Keratinocyte (primary cell): Measurements from ENCODE around the gene REEP2.

Experiments
- EZH2 ChIP-seq: IDR thresholded peaks from one replicate; pipeline ENCODE4 v1.6.1; 2012; ENCODE audit warnings: inconsistent platforms, mild to moderate bottlenecking, low read length, moderate library complexity
- TF ChIP-seq, protein P1 (sequence below), 3 experiments: IDR thresholded peaks in 1 of 3; conservative IDR thresholded peaks in 1 of 3; optimal IDR thresholded peaks in 1 of 3; 2 replicates in 2 of 3; 3 replicates in 1 of 3; pipeline versions ENCODE3 to v1.5.1; 2011; ENCODE audit warnings: low read length in 3 of 3, mild to moderate bottlenecking in 3 of 3, moderate library complexity in 2 of 3, control low read depth in 1 of 3, inconsistent platforms in 1 of 3; ENCODE audit not compliant: insufficient read depth in 2 of 3; ENCODE audit errors: extremely low read depth in 1 of 3

DNA sequence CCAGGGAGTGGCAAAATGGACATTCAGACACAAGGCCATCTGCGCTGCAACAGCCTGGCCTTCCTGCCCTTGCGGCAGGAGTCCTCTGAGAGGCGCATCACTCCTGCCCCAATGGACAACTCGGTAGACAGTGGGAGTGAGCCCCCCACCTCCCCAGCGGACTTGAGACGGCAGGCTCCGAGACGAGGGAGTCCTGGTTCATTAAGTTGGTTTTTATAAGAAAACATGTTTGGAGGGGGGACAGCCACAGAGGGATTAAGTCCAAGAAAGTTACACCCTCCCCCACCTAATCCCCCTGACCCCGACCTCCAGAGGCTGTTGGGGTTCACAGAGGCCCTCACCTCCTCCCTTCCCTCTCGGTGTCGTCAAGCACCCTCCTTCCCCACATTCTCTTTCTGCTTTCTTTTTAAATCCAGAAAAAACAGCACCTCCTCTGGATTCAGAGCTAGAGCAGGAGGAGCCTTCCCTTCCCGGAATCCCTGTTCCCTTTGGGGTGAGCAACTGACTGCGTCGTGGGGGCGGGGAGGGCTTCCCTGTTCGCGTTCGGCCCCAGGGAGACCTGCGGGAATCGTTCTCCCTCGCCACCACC, 24.7 kb downstream of the REEP2 start:
- TF ChIP-seq, protein P1, sequence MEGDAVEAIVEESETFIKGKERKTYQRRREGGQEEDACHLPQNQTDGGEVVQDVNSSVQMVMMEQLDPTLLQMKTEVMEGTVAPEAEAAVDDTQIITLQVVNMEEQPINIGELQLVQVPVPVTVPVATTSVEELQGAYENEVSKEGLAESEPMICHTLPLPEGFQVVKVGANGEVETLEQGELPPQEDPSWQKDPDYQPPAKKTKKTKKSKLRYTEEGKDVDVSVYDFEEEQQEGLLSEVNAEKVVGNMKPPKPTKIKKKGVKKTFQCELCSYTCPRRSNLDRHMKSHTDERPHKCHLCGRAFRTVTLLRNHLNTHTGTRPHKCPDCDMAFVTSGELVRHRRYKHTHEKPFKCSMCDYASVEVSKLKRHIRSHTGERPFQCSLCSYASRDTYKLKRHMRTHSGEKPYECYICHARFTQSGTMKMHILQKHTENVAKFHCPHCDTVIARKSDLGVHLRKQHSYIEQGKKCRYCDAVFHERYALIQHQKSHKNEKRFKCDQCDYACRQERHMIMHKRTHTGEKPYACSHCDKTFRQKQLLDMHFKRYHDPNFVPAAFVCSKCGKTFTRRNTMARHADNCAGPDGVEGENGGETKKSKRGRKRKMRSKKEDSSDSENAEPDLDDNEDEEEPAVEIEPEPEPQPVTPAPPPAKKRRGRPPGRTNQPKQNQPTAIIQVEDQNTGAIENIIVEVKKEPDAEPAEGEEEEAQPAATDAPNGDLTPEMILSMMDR (optimal IDR thresholded peaks at IDR 0.05 in 1 of 3, IDR thresholded peaks at IDR 0.05 in 1 of 3, conservative IDR thresholded peaks at IDR 0.05 in 1 of 3; ENCODE audit: extremely low read depth in 1 of 3, insufficient read depth in 2 of 3, low read length in 3 of 3) = no peak
- no peak for TF ChIP-seq EZH2
